ENCODE data around the gene MBD5.

DNA sequence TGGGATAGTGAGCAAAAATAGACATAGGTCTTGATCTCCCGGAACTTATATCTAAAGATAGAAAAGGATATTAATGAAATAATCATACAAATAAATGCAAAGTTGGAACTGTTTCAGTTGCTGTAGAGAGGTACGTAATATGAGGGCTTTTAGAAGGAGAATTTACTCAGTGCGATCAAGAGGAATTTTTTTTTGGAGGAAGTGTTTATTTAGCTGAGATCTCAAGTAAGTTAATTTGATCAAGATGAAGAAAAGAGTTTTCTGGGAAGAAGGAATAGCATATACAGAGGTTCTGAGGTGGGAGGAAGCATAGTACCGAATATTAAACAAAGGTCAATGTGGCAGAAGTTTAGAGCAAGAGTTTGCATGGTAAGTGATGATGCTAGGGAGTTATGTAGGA, 11.3 kb downstream of the MBD5 start:
- no peak for TF ChIP-seq POLR2A (IDR thresholded peaks at IDR 0.05)
- TF ChIP-seq, protein P1, sequence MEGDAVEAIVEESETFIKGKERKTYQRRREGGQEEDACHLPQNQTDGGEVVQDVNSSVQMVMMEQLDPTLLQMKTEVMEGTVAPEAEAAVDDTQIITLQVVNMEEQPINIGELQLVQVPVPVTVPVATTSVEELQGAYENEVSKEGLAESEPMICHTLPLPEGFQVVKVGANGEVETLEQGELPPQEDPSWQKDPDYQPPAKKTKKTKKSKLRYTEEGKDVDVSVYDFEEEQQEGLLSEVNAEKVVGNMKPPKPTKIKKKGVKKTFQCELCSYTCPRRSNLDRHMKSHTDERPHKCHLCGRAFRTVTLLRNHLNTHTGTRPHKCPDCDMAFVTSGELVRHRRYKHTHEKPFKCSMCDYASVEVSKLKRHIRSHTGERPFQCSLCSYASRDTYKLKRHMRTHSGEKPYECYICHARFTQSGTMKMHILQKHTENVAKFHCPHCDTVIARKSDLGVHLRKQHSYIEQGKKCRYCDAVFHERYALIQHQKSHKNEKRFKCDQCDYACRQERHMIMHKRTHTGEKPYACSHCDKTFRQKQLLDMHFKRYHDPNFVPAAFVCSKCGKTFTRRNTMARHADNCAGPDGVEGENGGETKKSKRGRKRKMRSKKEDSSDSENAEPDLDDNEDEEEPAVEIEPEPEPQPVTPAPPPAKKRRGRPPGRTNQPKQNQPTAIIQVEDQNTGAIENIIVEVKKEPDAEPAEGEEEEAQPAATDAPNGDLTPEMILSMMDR (IDR thresholded peaks at IDR 0.05): no peak
